H1 (cell line): ENCODE measurements around the gene MUC13. TPM values are rescaled to one million over a fixed set of nuclear protein-coding genes. Genes with fewer than 3 reads are reported as not detected.
A peak's percentile ranks its signal among the peaks of the same experiment; 100 is the strongest.

Experiments used
- CTCF ChIA-PET: fragments of 300-600 bp; sonication (Branson Sonifier 250); formaldehyde crosslinking; loops from one replicate; lab custom pipeline; 2021; ENCODE audit not compliant: partially characterized antibody; lab: Charles Lee
- POLR2A ChIA-PET: fragments of 300-600 bp; sonication (Branson Sonifier 250); formaldehyde crosslinking; loops from one replicate; lab custom pipeline; 2021; ENCODE audit warnings: inconsistent platforms; ENCODE audit not compliant: partially characterized antibody; lab: Charles Lee
- DNase-seq, 2 experiments: peaks; one replicate each; pipeline versions ENCODE4 v3.0.0 to v3.0.0-alpha.2; 2010 to 2022; ENCODE audit warnings: low spot score in 2 of 2, low read depth in 1 of 2, mixed read lengths in 1 of 2
- FAIRE-seq: peaks from 2 replicates; lab custom pipeline; 2011; peaks lifted over from hg19 to GRCh38; lab: Jason Lieb, UNC
- H2AFZ ChIP-seq: 2 replicates; pipeline ENCODE4 v1.8.1; 2012; ENCODE audit warnings: low read length, inconsistent platforms
- H2AK5ac ChIP-seq: 2 replicates; pipeline ENCODE4 v1.6.1; 2013; ENCODE audit warnings: low read depth, low read length
- H2BK120ac ChIP-seq: replicated peaks from 2 replicates; pipeline ENCODE3; 2013; ENCODE audit warnings: low read depth, low read length, inconsistent platforms
- H2BK12ac ChIP-seq: 2 replicates; pipeline ENCODE4 v1.6.1; 2013; ENCODE audit warnings: low read depth, low read length
- H2BK15ac ChIP-seq: 2 replicates; pipeline ENCODE4 v1.6.1; 2013; ENCODE audit warnings: low read length
- H2BK20ac ChIP-seq: 2 replicates; pipeline ENCODE4 v1.6.1; 2013; ENCODE audit warnings: low read length
- H2BK5ac ChIP-seq: 2 replicates; pipeline ENCODE4 v1.6.1; 2013; ENCODE audit warnings: low read depth, low read length
- H3K14ac ChIP-seq: 2 replicates; pipeline ENCODE4 v1.6.1; 2013; ENCODE audit warnings: inconsistent platforms; ENCODE audit not compliant: insufficient read length
- H3K18ac ChIP-seq: 2 replicates; pipeline ENCODE4 v1.6.1; 2013; ENCODE audit warnings: low read length; ENCODE audit errors: extremely low read depth
- H3K23ac ChIP-seq: 2 replicates; pipeline ENCODE4 v1.6.1; 2013; ENCODE audit warnings: inconsistent platforms; ENCODE audit not compliant: insufficient read length
- H3K23me2 ChIP-seq: 2 replicates; pipeline ENCODE4 v1.6.1; 2013; ENCODE audit warnings: low read depth, low read length
- H3K27ac ChIP-seq: 2 replicates; pipeline ENCODE4 v1.6.1; 2011; ENCODE audit warnings: low read depth, low read length, inconsistent platforms
- H3K27me3 ChIP-seq, 4 experiments: replicated peaks in 1 of 4; 1 replicate in 1 of 4; 2 replicates in 3 of 4; pipeline versions ENCODE4 v1.6.1 to v1.8.1; 2011 to 2013; ENCODE audit warnings: low read length in 3 of 4, mild to moderate bottlenecking in 3 of 4, inconsistent platforms in 2 of 4, mixed read lengths in 2 of 4, moderate library complexity in 1 of 4; ENCODE audit not compliant: control insufficient read depth in 3 of 4, insufficient read depth in 3 of 4; ENCODE audit errors: extremely low read depth in 1 of 4
- H3K36me3 ChIP-seq, 4 experiments: 2 replicates each; pipeline versions ENCODE4 v1.6.1 to v1.8.1; 2011 to 2013; ENCODE audit warnings: mild to moderate bottlenecking in 4 of 4, low read length in 3 of 4, moderate library complexity in 2 of 4, control low read depth in 1 of 4, inconsistent platforms in 1 of 4; ENCODE audit not compliant: insufficient read depth in 4 of 4, control insufficient read depth in 2 of 4
- H3K4ac ChIP-seq: replicated peaks from 2 replicates; pipeline ENCODE3; 2013; ENCODE audit warnings: low read length, low read depth, mixed read lengths, inconsistent platforms; ENCODE audit not compliant: insufficient read length
- H3K4me1 ChIP-seq, 4 experiments: replicated peaks in 1 of 4; 1 replicate in 1 of 4; 2 replicates in 3 of 4; pipeline versions ENCODE4 v1.6.1 to v1.8.1; 2011 to 2013; ENCODE audit warnings: low read length in 3 of 4, inconsistent platforms in 2 of 4, mixed read lengths in 1 of 4; ENCODE audit not compliant: insufficient read depth in 4 of 4, control insufficient read depth in 3 of 4
- H3K4me2 ChIP-seq, 2 experiments: 2 replicates each; pipeline versions ENCODE4 v1.6.1 to v1.8.1; 2011 to 2013; ENCODE audit warnings: low read depth in 2 of 2, low read length in 2 of 2, control low read depth in 1 of 2, inconsistent platforms in 1 of 2, mild to moderate bottlenecking in 1 of 2; ENCODE audit not compliant: insufficient read depth in 1 of 2
- H3K4me3 ChIP-seq, 4 experiments: fragments of 200-600, 300-600 bp in 1 of 4; sonication (generic), shearing (Covaris generic), sonication (Bioruptor Twin) in 1 of 4; 2 replicates each; pipeline versions ENCODE4 v1.5.1 to v1.8.1; 2011 to 2016; ENCODE audit warnings: low read length in 4 of 4, low read depth in 3 of 4, control low read depth in 2 of 4, inconsistent platforms in 2 of 4, mild to moderate bottlenecking in 2 of 4, mixed read lengths in 1 of 4, moderate library complexity in 1 of 4; ENCODE audit not compliant: insufficient read depth in 2 of 4; ENCODE audit errors: extremely low read depth in 1 of 4
- H3K56ac ChIP-seq: replicated peaks from 2 replicates; pipeline ENCODE3; 2013; ENCODE audit warnings: low read depth, mild to moderate bottlenecking, mixed read lengths, low read length, inconsistent platforms; ENCODE audit not compliant: insufficient read length
- H3K79me1 ChIP-seq: 2 replicates; pipeline ENCODE4 v1.6.1; 2013; ENCODE audit warnings: low read depth, low read length, control low read depth
- H3K79me2 ChIP-seq, 2 experiments: 2 replicates each; pipeline versions ENCODE4 v1.6.1 to v1.8.1; 2012 to 2013; ENCODE audit warnings: low read length in 2 of 2, mild to moderate bottlenecking in 2 of 2, inconsistent platforms in 1 of 2; ENCODE audit not compliant: insufficient read depth in 2 of 2, control insufficient read depth in 1 of 2
- H3K9ac ChIP-seq, 4 experiments: replicated peaks in 1 of 4; 1 replicate in 1 of 4; 2 replicates in 3 of 4; pipeline versions ENCODE4 v1.6.1 to v1.8.1; 2011 to 2013; ENCODE audit warnings: low read depth in 3 of 4, low read length in 3 of 4, control low read depth in 2 of 4, mild to moderate bottlenecking in 2 of 4, moderate library complexity in 2 of 4, inconsistent platforms in 1 of 4; ENCODE audit errors: extremely low read depth in 1 of 4
- H3K9me3 ChIP-seq, 2 experiments: 2 replicates each; pipeline versions ENCODE4 v1.6.1 to v1.8.1; 2012 to 2013; ENCODE audit warnings: mild to moderate bottlenecking in 2 of 2, moderate library complexity in 2 of 2, control low read depth in 1 of 2, inconsistent platforms in 1 of 2, low read depth in 1 of 2, low read length in 1 of 2, mixed read lengths in 1 of 2; ENCODE audit not compliant: insufficient read depth in 2 of 2
- H4K20me1 ChIP-seq, 2 experiments: replicated peaks in 1 of 2; 2 replicates each; pipeline versions ENCODE3 to v1.8.1; 2011 to 2013; ENCODE audit warnings: inconsistent platforms in 2 of 2, low read length in 2 of 2, mild to moderate bottlenecking in 1 of 2; ENCODE audit not compliant: insufficient read depth in 2 of 2, control insufficient read depth in 1 of 2
- H4K5ac ChIP-seq: 2 replicates; pipeline ENCODE4 v1.6.1; 2013; ENCODE audit warnings: low read length, low read depth, mixed read lengths, inconsistent platforms; ENCODE audit not compliant: insufficient read length
- H4K8ac ChIP-seq: 2 replicates; pipeline ENCODE4 v1.8.0; 2013; ENCODE audit warnings: mild to moderate bottlenecking, moderate library complexity, low read length, inconsistent platforms; ENCODE audit not compliant: insufficient read depth; ENCODE audit errors: extremely low read depth
- H4K91ac ChIP-seq: replicated peaks from 2 replicates; pipeline ENCODE3; 2013; ENCODE audit warnings: low read length, mixed read lengths, inconsistent platforms; ENCODE audit not compliant: insufficient read length
- BACH1 ChIP-seq: IDR thresholded peaks from 2 replicates; pipeline ENCODE4 v1.6.1; 2012; ENCODE audit warnings: low read length, improper control_type of control experiment
- CBX8 ChIP-seq: fragments of 300-800, 300-1000 bp; sonication (generic); IDR thresholded peaks from 2 replicates; pipeline ENCODE4 v1.7.1; 2016; ENCODE audit warnings: low read depth, low read length, borderline replicate concordance
- FOSL1 ChIP-seq: IDR thresholded peaks from 2 replicates; pipeline ENCODE4 v1.6.1; 2011; ENCODE audit warnings: mild to moderate bottlenecking, low read depth, low read length, moderate library complexity; ENCODE audit not compliant: insufficient read depth
- KDM5A ChIP-seq: fragments of 200-600 bp; IDR thresholded peaks from 2 replicates; pipeline ENCODE4 v1.7.1; 2012; ENCODE audit warnings: mild to moderate bottlenecking, low read length, inconsistent platforms, mixed read lengths
- MAFK ChIP-seq: IDR thresholded peaks from 2 replicates; pipeline ENCODE4 v1.6.1; 2012; ENCODE audit warnings: low read depth, mild to moderate bottlenecking, improper control_type of control experiment, low read length
- MAX ChIP-seq: IDR thresholded peaks from 2 replicates; pipeline ENCODE4 v1.6.1; 2012; ENCODE audit warnings: inconsistent platforms
- NRF1 ChIP-seq: IDR thresholded peaks from 2 replicates; pipeline ENCODE4 v1.6.1; 2011; ENCODE audit warnings: mild to moderate bottlenecking, low read depth, low read length, improper control_type of control experiment
- PHF8 ChIP-seq: fragments of 200-600 bp; sonication (generic); conservative IDR thresholded peaks from 2 replicates; pipeline ENCODE4 v1.7.1; 2012; ENCODE audit warnings: low read depth, mild to moderate bottlenecking, inconsistent platforms, low read length, moderate library complexity
- RXRA ChIP-seq: IDR thresholded peaks from 2 replicates; pipeline ENCODE4 v1.6.1; 2011; ENCODE audit warnings: low read depth, mild to moderate bottlenecking, low read length, moderate library complexity; ENCODE audit not compliant: insufficient read depth
- SIRT6 ChIP-seq: IDR thresholded peaks from one replicate; pipeline ENCODE4 v1.7.1; 2012; ENCODE audit warnings: low read length, inconsistent platforms
- SP1 ChIP-seq: IDR thresholded peaks from 2 replicates; pipeline ENCODE4 v1.6.1; 2011; ENCODE audit warnings: low read depth, low read length
- SP2 ChIP-seq: IDR thresholded peaks from 2 replicates; pipeline ENCODE4 v1.6.1; 2012; ENCODE audit warnings: mild to moderate bottlenecking, low read length, inconsistent platforms
- SRF ChIP-seq: IDR thresholded peaks from 2 replicates; pipeline ENCODE4 v1.6.1; 2011; ENCODE audit warnings: mild to moderate bottlenecking, low read depth, low read length, moderate library complexity
- WGBS, 2 experiments: shearing (Covaris generic) in 1 of 2; methylation state at CpG; one replicate each; pipeline versions ENCODE4 v1.1.6 to v1.1.7; 2013 to 2015; ENCODE audit warnings: low lambda C conversion rate in 2 of 2, mixed read lengths in 2 of 2, inconsistent platforms in 1 of 2, low coverage in 1 of 2, missing lambda C conversion rate in 1 of 2; ENCODE audit not compliant: insufficient replicate concordance in 2 of 2, insufficient coverage in 1 of 2, insufficient read length in 1 of 2; ENCODE audit errors: extremely low coverage in 1 of 2, missing lambda C conversion rate in 1 of 2; 5-methylcytosine and 5-hydroxymethylcytosine counted together
- polyA plus RNA-seq, 7 experiments: library from polyadenylated mRNA; depleted of rRNA in 3 of 7; stranded (reverse) in 5 of 7; unstranded in 2 of 7; fragments of >200 nt in 5 of 7; fragments of 200-250 nt in 2 of 7; gene quantifications; 1 replicate in 5 of 7; 2 replicates in 1 of 7; 4 replicates in 1 of 7; pipeline versions ENCODE4 v1.2.1 to v1.2.3, GENCODE V29; 2011 to 2013; ENCODE audit warnings: missing spikeins in 2 of 7, mixed read lengths in 2 of 7
- total RNA-seq: library from RNA; stranded (reverse); fragmentation: NEBNext Ultra II Directional; extraction: Animal tissue kit (Norgen Biotek cat#: 25700); gene quantifications from 2 replicates; pipeline ENCODE4 v1.2.1, GENCODE V29; 2021

The MUC13 gene
- total and polyA plus RNA-seq, 2 of the 8 experiments (the other 6 are each of a cell fraction or from before 2014, with no cell fraction given): not detected

- WGBS, 2 experiments: 82% methylated on average over 6 of the region's 6 CpGs; no CpG with 5 or more reads in 1 of the 2 experiments
These were observed 55.8 kb downstream of the MUC13 start for GRCh38 chr3:124878561-124879336.

More at GRCh38 chr3:124878561-124879336, 55.8 kb downstream of the MUC13 start:
- Histone ChIP-seq H2BK12ac (no peak overlapping the region), H4K5ac (no peak overlapping the region), H4K8ac (no peak overlapping the region), H2AFZ (no peak overlapping the region), H3K18ac (no peak overlapping the region), H2BK120ac (no peak overlapping the region), H2BK20ac (0 out of 2 replicates have a peak overlapping the region, but pooled peaks have one; percentile 27), H3K23ac (no peak overlapping the region), H3K14ac (no peak overlapping the region), H3K36me3 (no peaks in the 10 kb centered on the region), H3K27me3 (no peaks in the 10 kb centered on the region), H3K27ac (no peak overlapping the region), H2AK5ac (no peak overlapping the region), H2BK5ac (no peak overlapping the region), H3K9ac (no peak overlapping the region), H3K23me2 (no peaks in the 10 kb centered on the region), H3K4me1 (peaks cover 3 to 19% (median 13%) of the 10 kb centered on the region in 4 experiments), H3K9me3 (no peaks in the 10 kb centered on the region), H3K4ac (no peak overlapping the region), H3K4me2 (no peak overlapping the region), H3K79me1 (peaks cover 6% of the 10 kb centered on the region), H3K4me3 (no peak overlapping the region), H3K79me2 (peaks cover 25 to 93% of the 10 kb centered on the region in 2 experiments), H4K20me1 (peaks cover 3 to 5% of the 10 kb centered on the region in 2 experiments), H3K56ac (no peak overlapping the region), H2BK15ac (no peak overlapping the region), H4K91ac (no peak overlapping the region)
- DNase-seq (no peak), FAIRE-seq (no peak)
- ChIA-PET POLR2A (interaction anchor here (1.2 to 4.2 kb wide), 4 partner anchors 7 to 33 kb away, joined by 3 to 20 read pairs (median 5); no protein-coding TSS in a partner anchor), CTCF (interaction anchor here (1.4 kb wide), 3 partner anchors 28 to 118 kb away, joined by 3 read pairs; no protein-coding TSS in a partner anchor)
- no peak for TF ChIP-seq MAX
- no peak for TF ChIP-seq FOSL1
- TF ChIP-seq KDM5A: no peak
- TF ChIP-seq SP1: no peak
- no peak for TF ChIP-seq RXRA
- TF ChIP-seq CBX8: no peak
- TF ChIP-seq SRF: no peak
- no peak for TF ChIP-seq SP2
- no peak for TF ChIP-seq NRF1
- no peak for TF ChIP-seq MAFK
- no peak for TF ChIP-seq PHF8
- TF ChIP-seq SIRT6: no peak
- no peak for TF ChIP-seq BACH1
